GM12891 (cell line): ENCODE results near the gene PPP1R7.

Experiments used
- POLR2A ChIP-seq: IDR thresholded peaks from 2 replicates; pipeline ENCODE4 v1.6.1; 2011; ENCODE audit warnings: low read depth, low read length, control low read depth
- TAF1 ChIP-seq: IDR thresholded peaks from 2 replicates; pipeline ENCODE4 v1.6.1; 2011; ENCODE audit warnings: low read depth, low read length, control low read depth

GRCh38 chr2:241107031-241107783, 43.1 kb upstream of the PPP1R7 start:
- no peak for TF ChIP-seq TAF1
- no peak for TF ChIP-seq POLR2A
